GM23248 (cell line): ENCODE measurements around the gene C5orf63. TPM values are rescaled to one million over a fixed set of nuclear protein-coding genes. Genes with fewer than 3 reads are reported as not detected.
"Not testable (repeated sequence)": the region's sequence is repeated elsewhere in the genome, so short reads cannot be mapped to it uniquely, and the experiment has no call there.

Experiments
- DNase-seq: peaks from one replicate; pipeline ENCODE4 v3.0.0-alpha.2; 2015
- H2AFZ ChIP-seq: fragments of 200-600 bp; sonication (generic); 2 replicates; pipeline ENCODE4 v1.6.1; 2016; ENCODE audit warnings: antibody characterized with exemption
- H3F3A ChIP-seq: fragments of 200-600 bp; sonication (generic); 2 replicates; pipeline ENCODE4 v1.6.1; 2016; ENCODE audit warnings: mild to moderate bottlenecking, antibody characterized with exemption, mixed run types; ENCODE audit not compliant: insufficient read depth
- H3K27ac ChIP-seq: fragments of 200-600 bp; sonication (generic); 2 replicates; pipeline ENCODE4 v1.5.1; 2016; ENCODE audit warnings: mild to moderate bottlenecking
- H3K27me3 ChIP-seq: fragments of 200-600 bp; sonication (generic); replicated peaks from 2 replicates; pipeline ENCODE4 v1.6.1; 2016; ENCODE audit warnings: mild to moderate bottlenecking; ENCODE audit not compliant: insufficient read depth
- H3K36me3 ChIP-seq: fragments of 200-600 bp; sonication (generic); 2 replicates; pipeline ENCODE4 v1.6.1; 2016; ENCODE audit warnings: low read depth, mild to moderate bottlenecking
- H3K4me1 ChIP-seq: fragments of 200-600 bp; sonication (generic); 2 replicates; pipeline ENCODE4 v1.6.1; 2016; ENCODE audit warnings: mild to moderate bottlenecking; ENCODE audit not compliant: insufficient read depth
- H3K4me2 ChIP-seq: fragments of 200-600 bp; sonication (generic); one replicate; pipeline ENCODE4 v1.6.1; 2016; ENCODE audit warnings: mild to moderate bottlenecking; ENCODE audit not compliant: unreplicated experiment
- H3K4me3 ChIP-seq: fragments of 200-600 bp; sonication (generic); 2 replicates; pipeline ENCODE4 v1.5.1; 2016; ENCODE audit warnings: mild to moderate bottlenecking
- H3K79me2 ChIP-seq: fragments of 200-600 bp; sonication (generic); 2 replicates; pipeline ENCODE4 v1.6.1; 2016; ENCODE audit warnings: mild to moderate bottlenecking; ENCODE audit not compliant: insufficient read depth
- H3K9ac ChIP-seq: fragments of 200-600 bp; sonication (generic); 2 replicates; pipeline ENCODE4 v1.6.1; 2016; ENCODE audit warnings: mild to moderate bottlenecking
- H3K9me2 ChIP-seq: fragments of 200-600 bp; sonication (generic); 2 replicates; pipeline ENCODE4 v1.6.1; 2016; ENCODE audit warnings: mixed run types, mild to moderate bottlenecking, moderate library complexity; ENCODE audit not compliant: insufficient read depth
- H3K9me3 ChIP-seq: fragments of 200-600 bp; sonication (generic); one replicate; pipeline ENCODE4 v1.6.1; 2017; ENCODE audit warnings: low read depth
- H4K20me1 ChIP-seq: fragments of 200-600 bp; sonication (generic); 2 replicates; pipeline ENCODE4 v1.6.0; 2016; ENCODE audit not compliant: insufficient read depth
- EZH2 ChIP-seq: fragments of 200-600 bp; sonication (generic); IDR thresholded peaks from 2 replicates; pipeline ENCODE4 v1.6.1; 2018; ENCODE audit warnings: antibody characterized with exemption, mild to moderate bottlenecking; ENCODE audit not compliant: insufficient read depth, poor library complexity, severe bottlenecking
- EZH2phosphoT487 ChIP-seq: fragments of 200-600 bp; sonication (generic); IDR thresholded peaks from 2 replicates; pipeline ENCODE4 v1.6.1; 2018; ENCODE audit warnings: antibody characterized with exemption, moderate library complexity, mild to moderate bottlenecking, low read depth; ENCODE audit not compliant: insufficient read depth
- WGBS, 2 experiments: methylation state at CpG; one replicate each; pipeline ENCODE4 v1.1.6; 2015 to 2017; ENCODE audit warnings: low lambda C conversion rate in 2 of 2, low coverage in 1 of 2; ENCODE audit errors: missing lambda C conversion rate in 2 of 2; 5-methylcytosine and 5-hydroxymethylcytosine counted together
- in situ Hi-C: fragments of 300-500 bp; cut with MboI; formaldehyde crosslinking; loops from 2 replicates; pipeline ENCODE4 v1.15.0; 2020
- polyA plus RNA-seq: library from polyadenylated mRNA; unstranded; fragments of >200 nt; fragmentation: Nextera tagmentation; extraction: Ambion mirVana; gene quantifications from 2 replicates; pipeline ENCODE4 v1.2.1, GENCODE V29; 2016
- total RNA-seq: library from RNA; depleted of rRNA; stranded (reverse); fragments of >200 nt; shearing (Covaris generic); gene quantifications from 2 replicates; pipeline ENCODE4 v1.2.3, GENCODE V29; 2014

The C5orf63 gene
- total and polyA plus RNA-seq, 2 experiments from 2014 or later, result 0.97 to 7.2 TPM

DNA sequence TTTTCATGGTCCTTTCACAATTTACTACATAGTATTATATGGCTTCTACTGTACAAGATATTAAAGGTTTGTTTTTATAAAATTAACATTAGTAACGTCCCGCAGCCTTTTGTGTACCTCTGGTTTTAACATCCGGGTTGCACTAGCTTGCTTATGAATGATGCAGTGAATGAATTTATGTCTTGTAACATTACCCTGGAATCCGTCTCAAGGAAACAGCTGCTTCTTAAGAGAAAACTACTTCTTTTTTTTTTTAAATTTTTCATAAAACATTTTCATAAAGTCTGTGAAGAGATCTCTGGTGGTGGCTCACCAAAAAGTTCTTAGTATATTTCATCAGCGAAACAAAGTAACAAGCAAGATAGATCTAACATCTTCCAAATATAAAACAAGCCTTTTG is 66.6 kb downstream of the C5orf63 start:
- Histone ChIP-seq H3K27ac (no peak overlapping the region; the same call in 1 of the 2 replicates), H3K4me1 (peaks cover 38% of the 10 kb centered on the region), H3K27me3 (no peaks in the 10 kb centered on the region), H3K9me3 (no peaks in the 10 kb centered on the region), H3F3A (peaks cover 31% of the 10 kb centered on the region), H2AFZ (peak overlapping the region; percentile 73), H3K9me2 (no peaks in the 10 kb centered on the region), H3K79me2 (no peaks in the 10 kb centered on the region), H3K36me3 (no peaks in the 10 kb centered on the region), H3K9ac (peak overlapping the region; percentile 21), H3K4me2 (peak overlapping the region; percentile 61), H4K20me1 (no peaks in the 10 kb centered on the region), H3K4me3 (peak overlapping the region; percentile 37)
- WGBS, 2 experiments, result 28% methylated on average over 5 of the region's 5 CpGs
- in situ Hi-C loops, result no loop called here
- DNase-seq, result peak; percentile 45
- TF ChIP-seq EZH2, result no peak
- TF ChIP-seq EZH2phosphoT487, result no peak

DNA sequence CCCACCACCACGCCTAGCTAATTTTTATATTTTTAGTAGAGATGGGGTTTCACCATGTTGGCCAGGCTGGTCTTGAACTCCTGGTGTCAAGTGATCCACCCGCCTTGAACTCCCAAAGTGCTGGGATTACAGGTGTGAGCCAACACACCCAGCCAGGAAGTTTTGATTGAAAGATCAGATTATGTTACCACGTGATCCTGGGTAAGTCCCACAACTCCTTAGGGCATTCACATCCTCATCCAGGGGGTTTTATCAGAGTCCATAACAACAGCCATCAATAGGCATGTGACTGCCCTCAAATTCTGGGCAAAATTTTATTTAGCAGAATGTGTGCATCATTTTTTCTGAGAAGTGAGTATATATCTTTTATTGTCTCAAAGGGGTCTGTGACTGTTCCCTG is 68.0 kb downstream of the C5orf63 start:
- H3K9me3 ChIP-seq, H3K4me2 ChIP-seq, H3K9me2 ChIP-seq, H3K9ac ChIP-seq, H3K36me3 ChIP-seq, H3K27me3 ChIP-seq, DNase-seq, H3K27ac ChIP-seq, H4K20me1 ChIP-seq, in situ Hi-C loops, H2AFZ ChIP-seq, H3K79me2 ChIP-seq, H3K4me3 ChIP-seq: not testable (repeated sequence)
- Histone ChIP-seq H3F3A (peaks cover 26% of the 10 kb centered on the region), H3K4me1 (peaks cover 33% of the 10 kb centered on the region)
- WGBS, 2 experiments, result 89 to 90% methylated on average over 3 of the region's 3 CpGs

DNA sequence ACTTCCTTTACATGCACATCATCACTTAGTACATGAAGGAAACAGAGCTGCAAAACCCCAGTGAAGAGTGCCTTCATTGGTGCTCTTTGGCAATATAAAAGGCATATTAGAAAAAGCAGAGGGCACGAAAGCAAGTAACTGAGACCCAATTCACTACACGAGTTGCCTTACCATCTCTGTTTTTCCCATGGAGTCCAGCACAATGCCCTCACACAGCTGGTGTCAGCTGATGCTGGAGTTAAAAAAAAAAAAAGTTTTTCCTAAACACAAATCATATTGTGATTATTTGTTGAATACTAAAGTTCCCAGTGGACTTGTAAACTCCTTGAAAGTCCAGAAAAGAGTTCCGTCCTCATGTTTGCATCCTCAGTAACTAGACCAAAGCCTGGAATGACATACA is 68.6 kb downstream of the C5orf63 start:
- H3K79me2 ChIP-seq, result no peaks in the 10 kb centered on the region
- 91 to 97% methylated on average over 3 of the region's 3 CpGs for WGBS, 2 experiments
- H3K9me3 ChIP-seq, result no peaks in the 10 kb centered on the region
- H3K9ac ChIP-seq, result no peak overlapping the region
- no peak overlapping the region for H2AFZ ChIP-seq
- H3K4me1 ChIP-seq, result peaks cover 29% of the 10 kb centered on the region
- no peaks in the 10 kb centered on the region for H3K27me3 ChIP-seq
- H3K4me3 ChIP-seq, result no peak overlapping the region
- in situ Hi-C loops, result no loop called here
- peaks cover 21% of the 10 kb centered on the region for H3F3A ChIP-seq
- H3K36me3 ChIP-seq, result no peaks in the 10 kb centered on the region
- H4K20me1 ChIP-seq, result no peaks in the 10 kb centered on the region
- TF ChIP-seq EZH2phosphoT487 (no peak), EZH2 (no peak)
- no peak overlapping the region for H3K4me2 ChIP-seq
- no peak overlapping the region for H3K27ac ChIP-seq
- H3K9me2 ChIP-seq, result no peaks in the 10 kb centered on the region
- DNase-seq, result no peak

DNA sequence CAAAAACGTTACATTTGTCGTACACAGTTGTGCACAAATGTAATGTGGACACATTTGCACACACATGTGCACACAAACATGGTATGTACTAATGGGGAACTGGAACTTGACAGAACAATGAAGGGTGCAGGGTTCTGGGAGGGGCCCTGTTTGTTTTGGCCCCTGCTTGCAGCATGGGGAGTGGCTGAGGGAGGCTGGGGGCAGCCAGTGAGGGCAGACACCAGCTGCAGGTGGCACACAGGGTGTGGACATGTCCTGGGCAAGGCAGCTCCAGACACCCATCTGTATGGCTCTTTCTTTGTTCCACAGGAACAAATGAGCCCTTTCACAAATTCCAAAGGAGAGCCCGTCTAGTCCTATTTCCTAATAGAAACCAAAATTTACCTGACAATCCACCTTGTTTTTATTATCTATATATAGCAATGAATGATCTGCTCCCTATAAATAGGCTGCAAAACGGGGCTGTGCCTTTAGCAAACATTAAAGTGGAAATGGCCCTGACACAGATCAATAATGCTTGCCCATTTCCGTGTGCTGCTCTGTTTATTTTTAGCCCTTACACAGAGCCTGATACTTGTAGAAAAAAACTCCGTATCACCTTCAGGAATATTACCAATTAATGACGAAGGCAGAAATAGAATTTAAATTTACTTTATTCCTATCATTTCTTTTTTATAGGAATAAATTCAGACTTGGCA is 69.4 kb downstream of the C5orf63 start:
- Histone ChIP-seq H3K36me3 (no peaks in the 10 kb centered on the region), H3F3A (peaks cover 21% of the 10 kb centered on the region), H3K9me2 (no peaks in the 10 kb centered on the region), H2AFZ (no peak overlapping the region), H3K27me3 (no peaks in the 10 kb centered on the region), H3K4me2 (no peak overlapping the region), H3K4me1 (peaks cover 29% of the 10 kb centered on the region), H3K4me3 (no peak overlapping the region), H3K9me3 (no peaks in the 10 kb centered on the region), H3K27ac (no peak overlapping the region), H3K9ac (no peak overlapping the region), H4K20me1 (no peaks in the 10 kb centered on the region), H3K79me2 (no peaks in the 10 kb centered on the region)
- WGBS, 2 experiments, result 96 to 97% methylated on average over 7 of the region's 7 CpGs
- TF ChIP-seq EZH2phosphoT487 (no peak), EZH2 (no peak)
- in situ Hi-C loops, result no loop called here
- no peak for DNase-seq
